HepG2 (cell line): ENCODE results near the gene PHF3. TPM values are rescaled to one million over a fixed set of nuclear protein-coding genes. Genes with fewer than 3 reads are reported as not detected.

Source experiments
- ATAC-seq: fragments of 200-7000 bp; cut with Tn5 transposase; 3 replicates; pipeline ENCODE4 v1.9.1; 2020; ENCODE audit warnings: mild to moderate bottlenecking, moderate library complexity
- BruUV-seq: library from RNA; stranded (reverse); fragments of 400-500 nt; replicated peaks from 2 replicates; lab custom pipeline; 2021; lab: Mats Ljungman, UMichigan
- CTCF ChIA-PET: fragments of 300-600 bp; formaldehyde crosslinking; extraction: SDS; loops from one replicate; lab custom pipeline; 2021; ENCODE audit warnings: low total read pairs, inconsistent platforms, low intra/inter-chr PET ratio; lab: Yijun Ruan, JAX
- POLR2A ChIA-PET: fragments of 350-600 bp; sonication (Branson Sonifier 250); formaldehyde crosslinking; loops from one replicate; lab custom pipeline; 2020; ENCODE audit warnings: antibody characterized with exemption, inconsistent platforms; lab: Yijun Ruan, JAX
- DNase-seq: peaks from one replicate; pipeline ENCODE4 v3.0.0-alpha.2; 2015; ENCODE audit warnings: low spot score
- FAIRE-seq: peaks from 3 replicates; lab custom pipeline; 2011; peaks lifted over from hg19 to GRCh38; lab: Jason Lieb, UNC
- H2AFZ ChIP-seq: one replicate; pipeline ENCODE4 v1.6.1; 2011; ENCODE audit warnings: low read length, inconsistent platforms
- H3K27ac ChIP-seq: fragments of 300-600 bp; 3 replicates; pipeline ENCODE4 v1.8.0; 2011; ENCODE audit warnings: mixed run types, mild to moderate bottlenecking, mixed read lengths, low read length, inconsistent platforms; ENCODE audit not compliant: insufficient read depth; ENCODE audit errors: extremely low read length
- H3K27me3 ChIP-seq, 2 experiments: fragments of 200-600 bp in 1 of 2; 2 replicates in 1 of 2; 3 replicates in 1 of 2; pipeline versions ENCODE4 v1.6.0 to v1.8.0; 2011; ENCODE audit warnings: low read length in 2 of 2, mild to moderate bottlenecking in 2 of 2, moderate library complexity in 2 of 2, inconsistent platforms in 1 of 2; ENCODE audit not compliant: insufficient read depth in 2 of 2, control insufficient read depth in 1 of 2
- H3K36me3 ChIP-seq, 2 experiments: fragments of 200-600 bp in 1 of 2; replicated peaks in 1 of 2; 2 replicates in 1 of 2; 3 replicates in 1 of 2; pipeline versions ENCODE4 v1.5.1 to v1.8.0; 2011; ENCODE audit warnings: low read length in 2 of 2, inconsistent platforms in 1 of 2; ENCODE audit not compliant: insufficient read depth in 2 of 2, control insufficient read depth in 1 of 2
- H3K4me1 ChIP-seq: 2 replicates; pipeline ENCODE4 v1.5.1; 2012; ENCODE audit warnings: low read length, inconsistent platforms; ENCODE audit not compliant: insufficient read depth
- H3K4me2 ChIP-seq: 2 replicates; pipeline ENCODE4 v1.6.0; 2011; ENCODE audit warnings: low read depth, low read length, inconsistent platforms
- H3K4me3 ChIP-seq, 3 experiments: fragments of 200-600 bp in 1 of 3; sonication (generic), shearing (Covaris generic) in 1 of 3; replicated peaks in 1 of 3; 2 replicates each; pipeline ENCODE4 v1.5.1; 2011 to 2016; ENCODE audit warnings: low read length in 3 of 3, inconsistent platforms in 2 of 3, low read depth in 2 of 3, mild to moderate bottlenecking in 2 of 3, control low read depth in 1 of 3, mixed read lengths in 1 of 3; ENCODE audit not compliant: insufficient read depth in 1 of 3
- H3K79me2 ChIP-seq: one replicate; pipeline ENCODE4 v1.6.1; 2011; ENCODE audit warnings: low read length, inconsistent platforms; ENCODE audit not compliant: insufficient read depth
- H3K9ac ChIP-seq: 2 replicates; pipeline ENCODE4 v1.6.0; 2011; ENCODE audit warnings: mild to moderate bottlenecking, low read depth, low read length, inconsistent platforms; ENCODE audit not compliant: insufficient read depth
- H3K9me3 ChIP-seq: 2 replicates; pipeline ENCODE4 v1.5.1; 2012; ENCODE audit warnings: mild to moderate bottlenecking, low read length
- H4K20me1 ChIP-seq: 2 replicates; pipeline ENCODE4 v1.6.0; 2011; ENCODE audit warnings: inconsistent platforms, mild to moderate bottlenecking, low read length, moderate library complexity; ENCODE audit not compliant: insufficient read depth
- ATF7 ChIP-seq, 2 experiments: fragments of 450-650 bp in 1 of 2; sonication (generic) in 1 of 2; formaldehyde crosslinking in 1 of 2; IDR thresholded peaks; 2 replicates each; pipeline versions ENCODE4 v1.4.0 to v1.6.1; 2016 to 2020; ENCODE audit warnings: antibody characterized with exemption in 1 of 2, mild to moderate bottlenecking in 1 of 2, missing genetic modification reagents in 1 of 2
- FOXP1 ChIP-seq, 2 experiments: fragments of 450-650 bp in 1 of 2; IDR thresholded peaks; 2 replicates each; pipeline ENCODE4 v1.6.1; 2017 to 2018; ENCODE audit warnings: antibody characterized with exemption in 1 of 2
- HNF4G ChIP-seq, 2 experiments: sonication (generic) in 1 of 2; formaldehyde crosslinking in 1 of 2; IDR thresholded peaks; 2 replicates each; pipeline versions ENCODE4 v1.4.0 to v1.6.1; 2011 to 2020; ENCODE audit warnings: borderline replicate concordance in 2 of 2, low read depth in 2 of 2, mild to moderate bottlenecking in 2 of 2, low read length in 1 of 2, missing genetic modification reagents in 1 of 2, moderate library complexity in 1 of 2
- KDM6A ChIP-seq: IDR thresholded peaks from 2 replicates; pipeline ENCODE4 v1.6.1; 2016; ENCODE audit warnings: low read depth
- SOX13 ChIP-seq, 3 experiments: fragments of 450-650 bp in 1 of 3; sonication (generic) in 1 of 3; formaldehyde crosslinking in 1 of 3; IDR thresholded peaks in 2 of 3; conservative IDR thresholded peaks in 1 of 3; 2 replicates each; pipeline versions ENCODE4 v1.5.0 to v1.6.1; 2016 to 2020; ENCODE audit warnings: antibody characterized with exemption in 1 of 3, mild to moderate bottlenecking in 1 of 3, missing compliant biosample characterization in 1 of 3, missing genetic modification reagents in 1 of 3, moderate library complexity in 1 of 3
- in situ Hi-C: cut with HindIII; loops from 2 replicates; pipeline ENCODE4 v1.10.0; 2017; ENCODE audit warnings: low pct_unique_long_range_greater_than_20kb; ENCODE audit not compliant: extremely low pct_ligation_motif_present
- intact Hi-C: fragments of 100-400 bp; cut with micrococcal nuclease; formaldehyde crosslinking; loops from one replicate; pipeline ENCODE4 v1.10.0; 2022; ENCODE audit not compliant: unreplicated experiment
- polyA plus RNA-seq, 8 experiments: library from polyadenylated mRNA; depleted of rRNA in 3 of 8; stranded (reverse) in 7 of 8; unstranded in 1 of 8; fragments of >200 nt; fragmentation: Illumina TruSeq in 4 of 8; extraction: Trizol in 4 of 8; gene quantifications; 2 replicates each; pipeline versions ENCODE4 v1.2.1 to v1.2.3, GENCODE V29; 2011 to 2016; ENCODE audit warnings: low read depth in 4 of 8, missing spikeins in 1 of 8, mixed read lengths in 1 of 8; ENCODE audit not compliant: insufficient read depth in 1 of 8
- total RNA-seq, 5 experiments: library from RNA; depleted of rRNA; stranded (reverse); fragments of >200 nt; fragmentation: Illumina TruSeq; extraction: Trizol; gene quantifications; 2 replicates each; pipeline ENCODE4 v1.2.3, GENCODE V29; 2016; ENCODE audit warnings: low read depth in 1 of 5
- TF ChIP-seq, protein P1 (sequence below): IDR thresholded peaks from 2 replicates; pipeline ENCODE4 v1.6.1; 2016; ENCODE audit warnings: low read depth
- TF ChIP-seq, protein P2 (sequence below): sonication (generic); formaldehyde crosslinking; IDR thresholded peaks from 2 replicates; pipeline ENCODE4 v1.5.1; 2020; ENCODE audit warnings: mild to moderate bottlenecking, missing genetic modification reagents, borderline replicate concordance
- TF ChIP-seq, protein P3 (sequence below): IDR thresholded peaks from 2 replicates; pipeline ENCODE4 v1.4.0; 2020; ENCODE audit warnings: mild to moderate bottlenecking, missing genetic modification reagents
- TF ChIP-seq, protein P4 (sequence below): IDR thresholded peaks from 2 replicates; pipeline ENCODE4 v1.6.1; 2016; ENCODE audit warnings: missing biosample characterization, missing genetic modification reagents, low read depth

Gene PHF3
- total and polyA plus RNA-seq, 2 of the 13 experiments (the other 11 are each of a cell fraction or from before 2014, with no cell fraction given) = 19.8 to 70.4 TPM

DNA sequence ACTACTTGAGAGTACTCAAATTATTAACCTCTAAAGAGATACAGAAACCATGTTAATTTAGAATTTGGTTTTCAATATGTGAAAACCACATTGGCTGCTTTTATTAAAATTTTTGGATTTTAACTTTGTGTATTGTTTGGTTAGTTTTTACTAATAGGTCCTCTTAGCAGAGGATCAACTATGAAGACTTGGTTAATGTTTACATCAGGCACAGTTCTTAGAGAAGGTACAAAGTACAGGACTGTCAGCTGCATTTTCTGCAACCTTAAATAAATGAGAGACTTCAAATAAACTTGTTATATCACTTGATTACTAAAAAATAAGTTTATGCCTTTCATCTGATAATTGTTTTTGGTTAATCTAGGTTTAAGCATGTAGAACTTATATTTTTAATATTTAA, 89.1 kb downstream of the PHF3 start:
- POLR2A ChIA-PET = interaction anchor here (1.4 to 1.6 kb wide), 2 partner anchors 15 to 17 kb away, joined by 3 to 4 read pairs; no protein-coding TSS in a partner anchor
- Histone ChIP-seq H3K27me3 (no peaks in the 10 kb centered on the region), H3K9ac (no peak overlapping the region), H2AFZ (no peak overlapping the region), H3K36me3 (no peaks in the 10 kb centered on the region), H3K4me3 (peak overlapping the region in 1 of 3 experiments; percentile 33; a peak in 1 of 6 replicates), H3K4me1 (peaks cover 28% of the 10 kb centered on the region), H4K20me1 (no peaks in the 10 kb centered on the region), H3K4me2 (peak overlapping the region; percentile 59), H3K9me3 (no peaks in the 10 kb centered on the region), H3K27ac (peak overlapping the region; percentile 33), H3K79me2 (no peaks in the 10 kb centered on the region)
- CTCF ChIA-PET = no interaction called here
- in situ Hi-C loops = no loop called here
- peak; percentile 87 for ATAC-seq
- peak; percentile 72 for FAIRE-seq
- no TSS peak for BruUV-seq
- peak; percentile 70 for DNase-seq
- intact Hi-C loops = no loop called here
- peak; percentile 70 for TF ChIP-seq KDM6A (CRISPR knock-in tag)
- TF ChIP-seq, protein P1, sequence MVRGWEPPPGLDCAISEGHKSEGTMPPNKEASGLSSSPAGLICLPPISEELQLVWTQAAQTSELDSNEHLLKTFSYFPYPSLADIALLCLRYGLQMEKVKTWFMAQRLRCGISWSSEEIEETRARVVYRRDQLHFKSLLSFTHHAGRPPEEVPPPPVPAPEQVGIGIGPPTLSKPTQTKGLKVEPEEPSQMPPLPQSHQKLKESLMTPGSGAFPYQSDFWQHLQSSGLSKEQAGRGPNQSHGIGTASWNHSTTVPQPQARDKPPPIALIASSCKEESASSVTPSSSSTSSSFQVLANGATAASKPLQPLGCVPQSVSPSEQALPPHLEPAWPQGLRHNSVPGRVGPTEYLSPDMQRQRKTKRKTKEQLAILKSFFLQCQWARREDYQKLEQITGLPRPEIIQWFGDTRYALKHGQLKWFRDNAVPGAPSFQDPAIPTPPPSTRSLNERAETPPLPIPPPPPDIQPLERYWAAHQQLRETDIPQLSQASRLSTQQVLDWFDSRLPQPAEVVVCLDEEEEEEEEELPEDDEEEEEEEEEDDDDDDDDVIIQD (CRISPR knock-in tag) = peak; percentile 28; the same call in 1 of the 2 replicates
- no peak for TF ChIP-seq SOX13 (IDR thresholded peaks at IDR 0.05)
- TF ChIP-seq SOX13 (CRISPR knock-in tag; conservative IDR thresholded peaks at IDR 0.05 in 1 of 2, IDR thresholded peaks at IDR 0.05 in 1 of 2) = peak in 1 of 2 experiments; percentile 36; a peak in 1 of 4 replicates
- TF ChIP-seq, protein P2, sequence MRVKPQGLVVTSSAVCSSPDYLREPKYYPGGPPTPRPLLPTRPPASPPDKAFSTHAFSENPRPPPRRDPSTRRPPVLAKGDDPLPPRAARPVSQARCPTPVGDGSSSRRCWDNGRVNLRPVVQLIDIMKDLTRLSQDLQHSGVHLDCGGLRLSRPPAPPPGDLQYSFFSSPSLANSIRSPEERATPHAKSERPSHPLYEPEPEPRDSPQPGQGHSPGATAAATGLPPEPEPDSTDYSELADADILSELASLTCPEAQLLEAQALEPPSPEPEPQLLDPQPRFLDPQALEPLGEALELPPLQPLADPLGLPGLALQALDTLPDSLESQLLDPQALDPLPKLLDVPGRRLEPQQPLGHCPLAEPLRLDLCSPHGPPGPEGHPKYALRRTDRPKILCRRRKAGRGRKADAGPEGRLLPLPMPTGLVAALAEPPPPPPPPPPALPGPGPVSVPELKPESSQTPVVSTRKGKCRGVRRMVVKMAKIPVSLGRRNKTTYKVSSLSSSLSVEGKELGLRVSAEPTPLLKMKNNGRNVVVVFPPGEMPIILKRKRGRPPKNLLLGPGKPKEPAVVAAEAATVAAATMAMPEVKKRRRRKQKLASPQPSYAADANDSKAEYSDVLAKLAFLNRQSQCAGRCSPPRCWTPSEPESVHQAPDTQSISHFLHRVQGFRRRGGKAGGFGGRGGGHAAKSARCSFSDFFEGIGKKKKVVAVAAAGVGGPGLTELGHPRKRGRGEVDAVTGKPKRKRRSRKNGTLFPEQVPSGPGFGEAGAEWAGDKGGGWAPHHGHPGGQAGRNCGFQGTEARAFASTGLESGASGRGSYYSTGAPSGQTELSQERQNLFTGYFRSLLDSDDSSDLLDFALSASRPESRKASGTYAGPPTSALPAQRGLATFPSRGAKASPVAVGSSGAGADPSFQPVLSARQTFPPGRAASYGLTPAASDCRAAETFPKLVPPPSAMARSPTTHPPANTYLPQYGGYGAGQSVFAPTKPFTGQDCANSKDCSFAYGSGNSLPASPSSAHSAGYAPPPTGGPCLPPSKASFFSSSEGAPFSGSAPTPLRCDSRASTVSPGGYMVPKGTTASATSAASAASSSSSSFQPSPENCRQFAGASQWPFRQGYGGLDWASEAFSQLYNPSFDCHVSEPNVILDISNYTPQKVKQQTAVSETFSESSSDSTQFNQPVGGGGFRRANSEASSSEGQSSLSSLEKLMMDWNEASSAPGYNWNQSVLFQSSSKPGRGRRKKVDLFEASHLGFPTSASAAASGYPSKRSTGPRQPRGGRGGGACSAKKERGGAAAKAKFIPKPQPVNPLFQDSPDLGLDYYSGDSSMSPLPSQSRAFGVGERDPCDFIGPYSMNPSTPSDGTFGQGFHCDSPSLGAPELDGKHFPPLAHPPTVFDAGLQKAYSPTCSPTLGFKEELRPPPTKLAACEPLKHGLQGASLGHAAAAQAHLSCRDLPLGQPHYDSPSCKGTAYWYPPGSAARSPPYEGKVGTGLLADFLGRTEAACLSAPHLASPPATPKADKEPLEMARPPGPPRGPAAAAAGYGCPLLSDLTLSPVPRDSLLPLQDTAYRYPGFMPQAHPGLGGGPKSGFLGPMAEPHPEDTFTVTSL (CRISPR knock-in tag) = peak; percentile 49; the same call in 1 of the 2 replicates
- TF ChIP-seq, protein P3, sequence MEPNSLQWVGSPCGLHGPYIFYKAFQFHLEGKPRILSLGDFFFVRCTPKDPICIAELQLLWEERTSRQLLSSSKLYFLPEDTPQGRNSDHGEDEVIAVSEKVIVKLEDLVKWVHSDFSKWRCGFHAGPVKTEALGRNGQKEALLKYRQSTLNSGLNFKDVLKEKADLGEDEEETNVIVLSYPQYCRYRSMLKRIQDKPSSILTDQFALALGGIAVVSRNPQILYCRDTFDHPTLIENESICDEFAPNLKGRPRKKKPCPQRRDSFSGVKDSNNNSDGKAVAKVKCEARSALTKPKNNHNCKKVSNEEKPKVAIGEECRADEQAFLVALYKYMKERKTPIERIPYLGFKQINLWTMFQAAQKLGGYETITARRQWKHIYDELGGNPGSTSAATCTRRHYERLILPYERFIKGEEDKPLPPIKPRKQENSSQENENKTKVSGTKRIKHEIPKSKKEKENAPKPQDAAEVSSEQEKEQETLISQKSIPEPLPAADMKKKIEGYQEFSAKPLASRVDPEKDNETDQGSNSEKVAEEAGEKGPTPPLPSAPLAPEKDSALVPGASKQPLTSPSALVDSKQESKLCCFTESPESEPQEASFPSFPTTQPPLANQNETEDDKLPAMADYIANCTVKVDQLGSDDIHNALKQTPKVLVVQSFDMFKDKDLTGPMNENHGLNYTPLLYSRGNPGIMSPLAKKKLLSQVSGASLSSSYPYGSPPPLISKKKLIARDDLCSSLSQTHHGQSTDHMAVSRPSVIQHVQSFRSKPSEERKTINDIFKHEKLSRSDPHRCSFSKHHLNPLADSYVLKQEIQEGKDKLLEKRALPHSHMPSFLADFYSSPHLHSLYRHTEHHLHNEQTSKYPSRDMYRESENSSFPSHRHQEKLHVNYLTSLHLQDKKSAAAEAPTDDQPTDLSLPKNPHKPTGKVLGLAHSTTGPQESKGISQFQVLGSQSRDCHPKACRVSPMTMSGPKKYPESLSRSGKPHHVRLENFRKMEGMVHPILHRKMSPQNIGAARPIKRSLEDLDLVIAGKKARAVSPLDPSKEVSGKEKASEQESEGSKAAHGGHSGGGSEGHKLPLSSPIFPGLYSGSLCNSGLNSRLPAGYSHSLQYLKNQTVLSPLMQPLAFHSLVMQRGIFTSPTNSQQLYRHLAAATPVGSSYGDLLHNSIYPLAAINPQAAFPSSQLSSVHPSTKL (CRISPR knock-in tag) = peak; percentile 64
- peak; percentile 78; the same call in 1 of the 2 replicates for TF ChIP-seq HNF4G (IDR thresholded peaks at IDR 0.05; ENCODE audit: borderline replicate concordance, low read depth, low read length)
- TF ChIP-seq HNF4G (CRISPR knock-in tag; IDR thresholded peaks at IDR 0.05; ENCODE audit: borderline replicate concordance, low read depth) = no peak
- TF ChIP-seq, protein P4, sequence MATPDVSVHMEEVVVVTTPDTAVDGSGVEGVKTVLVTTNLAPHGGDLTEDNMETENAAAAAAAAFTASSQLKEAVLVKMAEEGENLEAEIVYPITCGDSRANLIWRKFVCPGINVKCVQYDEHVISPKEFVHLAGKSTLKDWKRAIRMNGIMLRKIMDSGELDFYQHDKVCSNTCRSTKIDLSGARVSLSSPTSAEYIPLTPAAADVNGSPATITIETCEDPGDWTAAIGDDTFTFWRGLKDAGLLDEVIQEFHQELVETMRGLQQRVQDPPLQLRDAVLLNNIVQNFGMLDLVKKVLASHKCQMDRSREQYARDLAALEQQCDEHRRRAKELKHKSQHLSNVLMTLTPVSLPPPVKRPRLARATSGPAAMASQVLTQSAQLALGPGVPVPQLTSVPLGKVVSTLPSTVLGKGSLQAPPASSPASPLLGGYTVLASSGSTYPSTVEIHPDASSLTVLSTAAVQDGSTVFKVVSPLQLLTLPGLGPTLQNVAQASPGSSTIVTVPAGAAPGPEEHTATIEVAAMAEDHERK (CRISPR knock-in tag) = no peak
- TF ChIP-seq ATF7 (IDR thresholded peaks at IDR 0.05) = no peak
- TF ChIP-seq ATF7 (CRISPR knock-in tag; IDR thresholded peaks at IDR 0.05) = no peak
- TF ChIP-seq FOXP1 (IDR thresholded peaks at IDR 0.05) = no peak
- TF ChIP-seq FOXP1 (CRISPR knock-in tag; IDR thresholded peaks at IDR 0.05) = peak; percentile 19; the same call in 1 of the 2 replicates
